HL-60/S4 (cell line): ENCODE results near the gene ZNF805.
"Not testable (repeated sequence)": the region's sequence is repeated elsewhere in the genome, so short reads cannot be mapped to it uniquely, and the experiment has no call there.

Experiments used
- in situ Hi-C: fragments of 300-500 bp; cut with MboI; formaldehyde crosslinking; loops from 2 replicates; pipeline ENCODE4 v1.14.3; 2022; ENCODE audit warnings: low sequenced_read_pairs

The ZNF805 gene

DNA sequence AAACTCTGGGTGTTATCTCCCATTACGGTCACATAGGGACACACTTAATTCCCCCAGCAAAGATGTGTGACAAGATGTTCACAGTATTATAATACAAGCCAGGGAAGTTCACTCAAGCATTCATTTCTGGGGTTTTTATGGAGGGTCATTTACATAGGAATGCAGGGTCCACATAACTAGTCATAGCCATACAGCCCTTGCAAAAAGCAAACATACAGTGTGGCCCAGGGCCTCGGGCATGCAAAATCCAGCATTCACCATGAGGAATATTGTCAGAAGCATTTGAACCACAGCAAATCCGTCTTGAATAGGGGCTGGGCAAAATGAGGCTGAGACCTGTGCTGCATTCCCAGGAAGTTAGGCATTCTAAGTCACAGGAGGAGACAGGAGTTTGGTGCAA lies 26.9 kb downstream of the ZNF805 start:
- in situ Hi-C loops = no loop called here

GRCh38 chr19:57269515-57270250 lies 29.3 kb downstream of the ZNF805 start:
- in situ Hi-C loops = no loop called here

DNA sequence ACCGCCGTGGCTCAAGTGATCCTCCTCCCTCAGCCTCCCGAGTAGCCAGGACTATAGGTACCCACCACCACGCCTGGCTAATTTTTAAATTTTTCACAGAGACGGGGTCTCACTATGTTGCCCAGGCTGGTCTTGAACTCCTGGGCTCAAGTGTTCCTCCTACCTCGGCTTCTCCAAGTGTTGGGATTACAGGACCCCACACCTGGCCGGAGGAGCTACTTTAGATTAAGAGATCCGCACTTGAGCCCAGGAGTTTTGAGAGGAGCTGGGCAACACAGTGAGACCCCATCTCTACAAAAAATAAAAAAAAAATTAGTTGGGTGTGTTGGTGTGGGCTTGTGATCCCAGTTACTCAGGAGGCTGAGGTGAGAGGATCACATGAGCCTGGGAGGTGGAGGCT lies 30.8 kb downstream of the ZNF805 start:
- in situ Hi-C loops = no loop called here

DNA sequence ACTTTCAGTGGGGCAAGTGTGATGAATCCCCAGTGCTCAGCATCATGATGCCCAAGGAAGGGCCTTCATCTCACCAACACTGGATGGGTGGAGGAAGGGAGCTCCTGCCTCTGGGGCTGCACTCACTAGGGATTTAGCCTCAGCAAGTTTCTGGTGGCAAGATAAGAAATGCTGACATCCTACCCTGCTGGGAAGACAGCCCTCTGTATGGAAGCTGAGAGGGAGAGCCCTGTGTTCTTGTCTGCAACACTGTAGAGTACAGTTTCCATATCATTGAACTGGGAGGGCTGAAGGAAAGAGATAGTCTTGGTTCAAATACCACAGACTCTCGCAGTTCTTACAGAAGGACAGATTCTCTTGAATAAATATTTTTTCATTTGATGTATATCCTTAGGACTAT lies 32.6 kb downstream of the ZNF805 start:
- in situ Hi-C loops = no loop called here

GRCh38 chr19:57276430-57276829 lies 36.0 kb downstream of the ZNF805 start:
- in situ Hi-C loops = no loop called here

- in situ Hi-C loops = not testable (repeated sequence)
Observed at GRCh38 chr19:57278481-57278880, 38.0 kb downstream of the ZNF805 start.

- in situ Hi-C loops = no loop called here
Observed at GRCh38 chr19:57279418-57280164, 39.2 kb downstream of the ZNF805 start.

GRCh38 chr19:57280165-57280961 lies 39.9 kb downstream of the ZNF805 start, which contains the start of gene ZNF460:
Gene ZNF460 (plus strand): TSS chr19:57280485. CDS start chr19:57280807, 322 bp downstream.
- in situ Hi-C loops = no loop called here

DNA sequence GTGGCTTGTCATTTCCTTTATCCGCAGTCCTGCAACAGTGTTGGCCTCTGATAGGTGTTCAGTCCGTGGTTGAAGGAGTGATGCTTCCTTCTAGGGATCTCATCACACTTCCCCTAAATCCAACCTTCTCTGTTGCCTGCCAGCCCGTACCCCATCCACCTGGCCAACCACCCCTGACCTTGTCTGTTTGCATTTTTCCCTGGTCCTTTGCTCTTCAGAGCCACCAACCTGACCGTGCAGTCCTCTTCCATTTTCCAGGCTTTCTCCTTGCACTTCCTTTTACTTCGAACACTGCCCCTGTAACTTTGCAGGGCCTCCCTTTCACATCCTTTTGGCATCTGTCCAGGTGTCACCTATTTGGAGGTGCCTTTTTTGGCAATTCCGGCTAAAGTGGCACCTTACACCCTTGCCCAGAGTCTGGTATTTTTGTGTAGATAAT lies 40.5 kb downstream of the ZNF805 start:
- in situ Hi-C loops = no loop called here

DNA sequence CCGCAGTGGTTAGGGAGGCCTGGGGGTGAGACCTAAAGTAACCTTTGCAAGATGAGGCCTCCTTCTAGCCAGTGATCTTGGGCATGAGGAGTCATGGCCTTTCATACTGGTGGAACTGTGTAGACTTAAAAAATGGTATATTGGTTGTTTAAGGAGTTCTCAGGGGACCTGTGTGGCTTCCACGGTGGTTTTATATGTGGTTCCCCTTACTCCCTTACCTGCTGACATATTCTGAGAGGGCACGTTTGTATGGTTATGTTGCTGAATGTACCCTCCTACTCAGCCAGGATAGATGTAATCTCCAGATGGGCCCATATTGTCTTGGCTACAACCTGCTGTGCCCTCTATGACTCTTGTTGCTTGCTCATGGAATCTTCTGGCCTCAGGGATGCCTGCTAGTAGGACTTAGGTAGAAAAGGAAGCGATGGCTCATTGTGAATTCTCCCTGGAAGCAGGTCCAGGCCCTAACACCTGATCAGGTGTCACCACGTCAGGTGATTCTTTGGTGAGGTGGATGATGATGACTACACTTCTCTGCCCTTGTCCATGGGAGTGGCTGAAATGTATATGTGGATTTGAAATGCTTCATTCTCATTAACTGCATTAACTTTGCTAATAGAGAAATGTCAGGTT lies 41.7 kb downstream of the ZNF805 start:
- in situ Hi-C loops = no loop called here

- in situ Hi-C loops = no loop called here
Observed at GRCh38 chr19:57288373-57288772, 47.9 kb downstream of the ZNF805 start.

- in situ Hi-C loops = no loop called here
Observed at GRCh38 chr19:57290970-57291369, 50.5 kb downstream of the ZNF805 start.

DNA sequence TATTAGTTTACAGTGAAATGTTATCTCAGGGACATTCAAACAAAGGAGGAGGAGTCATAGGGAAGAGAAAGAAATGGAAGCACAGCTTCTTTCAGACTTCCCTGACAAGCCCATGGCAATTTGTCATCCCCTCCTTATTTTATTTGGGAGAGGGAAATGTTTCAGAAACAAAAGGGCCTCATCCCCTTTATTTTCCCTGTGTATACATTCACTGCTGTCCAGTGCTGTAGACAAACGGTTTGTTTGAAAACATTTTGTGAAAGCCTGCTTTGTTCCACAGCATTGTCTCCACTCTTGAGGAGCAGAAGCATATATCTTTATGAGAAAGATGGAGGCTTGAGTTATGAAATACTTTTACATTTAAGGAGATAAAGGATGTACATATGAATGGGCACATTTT lies 52.1 kb downstream of the ZNF805 start:
- in situ Hi-C loops = no loop called here

- in situ Hi-C loops = no loop called here
Observed at GRCh38 chr19:57293719-57294118, 53.3 kb downstream of the ZNF805 start.

- in situ Hi-C loops = no loop called here
Observed at GRCh38 chr19:57302020-57302465, 61.6 kb downstream of the ZNF805 start.

GRCh38 chr19:57302727-57303401 lies 62.4 kb downstream of the ZNF805 start:
- in situ Hi-C loops = no loop called here
